ENCODE data around the gene MTAP. TPM values are rescaled to one million over a fixed set of nuclear protein-coding genes. Genes with fewer than 3 reads are reported as not detected.

The MTAP gene
- total RNA-seq, 1 experiment from 2014 or later, result 46.1 TPM

- Histone ChIP-seq H3K27me3 (ENCODE audit: insufficient read depth, low read depth) (no peaks in the 10 kb centered on the region), H3K79me2 (ENCODE audit: low read depth) (peaks cover 22% of the 10 kb centered on the region), H3K27ac (peak overlapping the region; percentile 75), H3K4me1 (replicated peaks; ENCODE audit: insufficient read depth) (peaks cover 29% of the 10 kb centered on the region), H3K36me3 (ENCODE audit: low read depth) (peaks cover 69% of the 10 kb centered on the region), H3K4me2 (peak overlapping the region; percentile 50; the same call in 1 of the 2 replicates), H3K9me2 (ENCODE audit: insufficient read depth) (no peaks in the 10 kb centered on the region), H2AFZ (no peak overlapping the region), H3F3A (ENCODE audit: insufficient read depth, low read depth) (peaks cover 42% of the 10 kb centered on the region), H4K20me1 (ENCODE audit: insufficient read depth) (no peaks in the 10 kb centered on the region), H3K9me3 (ENCODE audit: insufficient read depth, low read depth) (peaks cover 14% of the 10 kb centered on the region), H3K4me3 (no peak overlapping the region)
- POLR2A ChIA-PET (ENCODE audit: unreplicated experiment), result no interaction called here
- intact Hi-C loops (cut with micrococcal nuclease; ENCODE audit: unreplicated experiment), result no loop called here
- DNase-seq, result no peak
- CTCF ChIA-PET, result no interaction called here
- no peak for TF ChIP-seq EZH2 (IDR thresholded peaks at IDR 0.05; ENCODE audit: low read depth)
- TF ChIP-seq CTCF (conservative IDR thresholded peaks at IDR 0.05), result no peak
- no TSS peak for BruUV-seq (replicated peaks)
Observed at GRCh38 chr9:21837501-21837900, 35.1 kb downstream of the MTAP start.

- Histone ChIP-seq H3K27ac (no peak overlapping the region), H3K9me2 (ENCODE audit: insufficient read depth) (no peaks in the 10 kb centered on the region), H3K79me2 (ENCODE audit: low read depth) (peaks cover 20% of the 10 kb centered on the region; the same call in 1 of the 2 replicates), H3K4me1 (replicated peaks; ENCODE audit: insufficient read depth) (peaks cover 21% of the 10 kb centered on the region), H2AFZ (no peak overlapping the region), H3K9me3 (ENCODE audit: insufficient read depth, low read depth) (peaks cover 18% of the 10 kb centered on the region), H3K36me3 (ENCODE audit: low read depth) (peaks cover 62% of the 10 kb centered on the region), H3F3A (ENCODE audit: insufficient read depth, low read depth) (peaks cover 29% of the 10 kb centered on the region), H3K4me3 (no peak overlapping the region), H4K20me1 (ENCODE audit: insufficient read depth) (no peaks in the 10 kb centered on the region), H3K4me2 (no peak overlapping the region), H3K27me3 (ENCODE audit: insufficient read depth, low read depth) (no peaks in the 10 kb centered on the region)
- POLR2A ChIA-PET (ENCODE audit: unreplicated experiment), result no interaction called here
- intact Hi-C loops (cut with micrococcal nuclease; ENCODE audit: unreplicated experiment), result no loop called here
- CTCF ChIA-PET, result no interaction called here
- TF ChIP-seq EZH2 (IDR thresholded peaks at IDR 0.05; ENCODE audit: low read depth), result no peak
- DNase-seq, result no peak
- no TSS peak for BruUV-seq (replicated peaks)
Observed at GRCh38 chr9:21840647-21841046, 38.2 kb downstream of the MTAP start.

- POLR2A ChIA-PET (ENCODE audit: unreplicated experiment), result no interaction called here
- Histone ChIP-seq H3K4me1 (replicated peaks; ENCODE audit: insufficient read depth) (peaks cover 16% of the 10 kb centered on the region), H3F3A (ENCODE audit: insufficient read depth, low read depth) (peaks cover 25% of the 10 kb centered on the region)
Observed at GRCh38 chr9:21841133-21841532, 38.7 kb downstream of the MTAP start.

More at GRCh38 chr9:21841133-21841532, 38.7 kb downstream of the MTAP start:
- Histone ChIP-seq H3K27ac (no peak overlapping the region), H3K4me2 (no peak overlapping the region), H2AFZ (no peak overlapping the region), H3K27me3 (ENCODE audit: insufficient read depth, low read depth) (no peaks in the 10 kb centered on the region), H3K79me2 (ENCODE audit: low read depth) (peaks cover 20% of the 10 kb centered on the region; the same call in 1 of the 2 replicates), H3K9me3 (ENCODE audit: insufficient read depth, low read depth) (peaks cover 15% of the 10 kb centered on the region), H3K4me3 (no peak overlapping the region), H4K20me1 (ENCODE audit: insufficient read depth) (no peaks in the 10 kb centered on the region), H3K36me3 (ENCODE audit: low read depth) (peaks cover 63% of the 10 kb centered on the region), H3K9me2 (ENCODE audit: insufficient read depth) (no peaks in the 10 kb centered on the region)
- no peak for TF ChIP-seq CTCF (conservative IDR thresholded peaks at IDR 0.05)
- TF ChIP-seq EZH2 (IDR thresholded peaks at IDR 0.05; ENCODE audit: low read depth), result no peak
- no peak for DNase-seq
- CTCF ChIA-PET, result no interaction called here
- BruUV-seq (replicated peaks), result no TSS peak
- intact Hi-C loops (cut with micrococcal nuclease; ENCODE audit: unreplicated experiment), result no loop called here
